Smooth muscle cell (in vitro differentiated cells): ENCODE measurements around the gene PML. TPM values are rescaled to one million over a fixed set of nuclear protein-coding genes. Genes with fewer than 3 reads are reported as not detected.
A peak's percentile ranks its signal among the peaks of the same experiment; 100 is the strongest.
"Not testable (repeated sequence)": the region's sequence is repeated elsewhere in the genome, so short reads cannot be mapped to it uniquely, and the experiment has no call there.

Source experiments
- DNase-seq: peaks from one replicate; lab custom pipeline; 2025; ENCODE audit not compliant: unreplicated experiment; lab: John Stamatoyannopoulos, UW
- H2AFZ ChIP-seq: fragments of 200-600 bp; sonication (generic); 2 replicates; pipeline ENCODE4 v1.6.0; 2016; ENCODE audit warnings: antibody characterized with exemption, low read depth, mild to moderate bottlenecking
- H3F3A ChIP-seq: fragments of 200-600 bp; sonication (generic); 2 replicates; pipeline ENCODE4 v1.6.0; 2017; ENCODE audit warnings: antibody characterized with exemption, low read depth
- H3K27ac ChIP-seq: fragments of 200-600 bp; sonication (generic); 2 replicates; pipeline ENCODE4 v1.5.1; 2016; ENCODE audit warnings: low read depth, mild to moderate bottlenecking
- H3K27me3 ChIP-seq: fragments of 200-600 bp; sonication (generic); 2 replicates; pipeline ENCODE4 v1.6.1; 2016; ENCODE audit warnings: low read depth, mild to moderate bottlenecking
- H3K36me3 ChIP-seq: fragments of 200-600 bp; sonication (generic); 2 replicates; pipeline ENCODE4 v1.5.1; 2016; ENCODE audit warnings: low read depth
- H3K4me1 ChIP-seq: fragments of 200-600 bp; sonication (generic); 2 replicates; pipeline ENCODE4 v1.5.1; 2016; ENCODE audit warnings: low read depth
- H3K4me2 ChIP-seq: fragments of 200-600 bp; sonication (generic); 2 replicates; pipeline ENCODE4 v1.6.0; 2016; ENCODE audit warnings: mild to moderate bottlenecking
- H3K4me3 ChIP-seq: fragments of 200-600 bp; sonication (generic); 2 replicates; pipeline ENCODE4 v1.5.1; 2016; ENCODE audit warnings: mild to moderate bottlenecking
- H3K79me2 ChIP-seq: fragments of 200-600 bp; sonication (generic); 2 replicates; pipeline ENCODE4 v1.6.0; 2016; ENCODE audit warnings: low read depth, mild to moderate bottlenecking
- H3K9ac ChIP-seq: fragments of 200-600 bp; sonication (generic); 2 replicates; pipeline ENCODE4 v1.6.0; 2016; ENCODE audit warnings: low read depth
- H3K9me3 ChIP-seq: fragments of 200-600 bp; sonication (generic); replicated peaks from 2 replicates; pipeline ENCODE4 v1.5.1; 2016; ENCODE audit warnings: low read depth
- H4K20me1 ChIP-seq: fragments of 200-600 bp; sonication (generic); 2 replicates; pipeline ENCODE4 v1.6.0; 2016; ENCODE audit warnings: low read depth
- WGBS: methylation state at CpG from one replicate; pipeline ENCODE4 v1.1.7; 2016; ENCODE audit warnings: low lambda C conversion rate; 5-methylcytosine and 5-hydroxymethylcytosine counted together
- polyA plus RNA-seq: library from polyadenylated mRNA; unstranded; fragments of >200 nt; fragmentation: Nextera tagmentation; extraction: Ambion mirVana; gene quantifications from 2 replicates; pipeline ENCODE4 v1.2.1, GENCODE V29; 2016
- total RNA-seq: library from RNA; depleted of rRNA; stranded (reverse); fragments of >200 nt; gene quantifications from 2 replicates; pipeline ENCODE4 v1.2.3, GENCODE V29; 2014
- TF ChIP-seq, protein P1 (sequence below): fragments of 200-600 bp; sonication (generic); IDR thresholded peaks from 2 replicates; pipeline ENCODE4 v1.5.1; 2017; ENCODE audit warnings: borderline replicate concordance, mild to moderate bottlenecking, antibody characterized with exemption; ENCODE audit not compliant: insufficient read depth, poor library complexity, severe bottlenecking

PML gene
- total and polyA plus RNA-seq, 2 experiments from 2014 or later, result 33.7 to 34.1 TPM

DNA sequence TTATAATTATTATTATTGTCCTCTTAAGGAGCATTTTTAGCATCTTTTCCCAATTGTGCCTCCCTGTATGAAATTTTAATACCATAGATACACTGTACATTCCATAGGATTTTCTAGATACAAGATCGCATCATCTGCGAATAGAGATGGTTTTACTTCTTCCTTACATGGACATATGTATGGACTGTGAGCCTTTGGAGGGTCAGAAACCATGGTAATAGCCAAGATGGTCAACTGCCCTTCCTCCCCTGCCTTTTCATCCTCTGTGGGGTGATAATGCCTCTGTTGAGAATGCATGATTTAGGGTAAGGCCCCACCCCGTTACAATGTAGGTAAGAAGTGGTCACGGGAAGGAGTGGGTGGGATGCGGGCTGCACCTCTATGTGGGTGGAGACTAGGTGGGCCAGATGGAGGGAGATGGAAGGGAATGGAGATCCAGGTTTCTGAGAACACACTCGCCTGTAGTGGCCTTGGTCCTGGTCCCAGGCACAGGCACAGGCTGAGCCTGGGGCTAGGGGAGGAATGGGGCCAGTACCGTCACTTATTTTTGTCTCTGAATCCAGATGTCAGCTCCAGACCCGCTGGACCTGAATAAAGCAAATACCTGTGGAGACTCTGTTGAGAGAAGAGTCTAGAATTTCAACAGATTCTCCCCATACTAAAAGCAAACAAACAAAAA lies 56.2 kb downstream of the PML start:
- no peaks in the 10 kb centered on the region for H3K79me2 ChIP-seq
- H3F3A ChIP-seq, result peaks cover 7% of the 10 kb centered on the region
- no peaks in the 10 kb centered on the region for H3K9me3 ChIP-seq
- H3K27me3 ChIP-seq, result no peaks in the 10 kb centered on the region
- H3K4me1 ChIP-seq, result no peaks in the 10 kb centered on the region
- TF ChIP-seq, protein P1, sequence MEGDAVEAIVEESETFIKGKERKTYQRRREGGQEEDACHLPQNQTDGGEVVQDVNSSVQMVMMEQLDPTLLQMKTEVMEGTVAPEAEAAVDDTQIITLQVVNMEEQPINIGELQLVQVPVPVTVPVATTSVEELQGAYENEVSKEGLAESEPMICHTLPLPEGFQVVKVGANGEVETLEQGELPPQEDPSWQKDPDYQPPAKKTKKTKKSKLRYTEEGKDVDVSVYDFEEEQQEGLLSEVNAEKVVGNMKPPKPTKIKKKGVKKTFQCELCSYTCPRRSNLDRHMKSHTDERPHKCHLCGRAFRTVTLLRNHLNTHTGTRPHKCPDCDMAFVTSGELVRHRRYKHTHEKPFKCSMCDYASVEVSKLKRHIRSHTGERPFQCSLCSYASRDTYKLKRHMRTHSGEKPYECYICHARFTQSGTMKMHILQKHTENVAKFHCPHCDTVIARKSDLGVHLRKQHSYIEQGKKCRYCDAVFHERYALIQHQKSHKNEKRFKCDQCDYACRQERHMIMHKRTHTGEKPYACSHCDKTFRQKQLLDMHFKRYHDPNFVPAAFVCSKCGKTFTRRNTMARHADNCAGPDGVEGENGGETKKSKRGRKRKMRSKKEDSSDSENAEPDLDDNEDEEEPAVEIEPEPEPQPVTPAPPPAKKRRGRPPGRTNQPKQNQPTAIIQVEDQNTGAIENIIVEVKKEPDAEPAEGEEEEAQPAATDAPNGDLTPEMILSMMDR, result no peak
- no peak overlapping the region for H3K4me3 ChIP-seq
- no peak for DNase-seq
- H3K36me3 ChIP-seq, result no peaks in the 10 kb centered on the region
- peak overlapping the region; percentile 36 for H3K9ac ChIP-seq
- H3K27ac ChIP-seq, result peak overlapping the region; percentile 83
- H2AFZ ChIP-seq, result no peak overlapping the region
- WGBS, result 81% methylated on average over 8 of the region's 8 CpGs
- H4K20me1 ChIP-seq, result no peaks in the 10 kb centered on the region
- H3K4me2 ChIP-seq, result peak overlapping the region; percentile 44

DNA sequence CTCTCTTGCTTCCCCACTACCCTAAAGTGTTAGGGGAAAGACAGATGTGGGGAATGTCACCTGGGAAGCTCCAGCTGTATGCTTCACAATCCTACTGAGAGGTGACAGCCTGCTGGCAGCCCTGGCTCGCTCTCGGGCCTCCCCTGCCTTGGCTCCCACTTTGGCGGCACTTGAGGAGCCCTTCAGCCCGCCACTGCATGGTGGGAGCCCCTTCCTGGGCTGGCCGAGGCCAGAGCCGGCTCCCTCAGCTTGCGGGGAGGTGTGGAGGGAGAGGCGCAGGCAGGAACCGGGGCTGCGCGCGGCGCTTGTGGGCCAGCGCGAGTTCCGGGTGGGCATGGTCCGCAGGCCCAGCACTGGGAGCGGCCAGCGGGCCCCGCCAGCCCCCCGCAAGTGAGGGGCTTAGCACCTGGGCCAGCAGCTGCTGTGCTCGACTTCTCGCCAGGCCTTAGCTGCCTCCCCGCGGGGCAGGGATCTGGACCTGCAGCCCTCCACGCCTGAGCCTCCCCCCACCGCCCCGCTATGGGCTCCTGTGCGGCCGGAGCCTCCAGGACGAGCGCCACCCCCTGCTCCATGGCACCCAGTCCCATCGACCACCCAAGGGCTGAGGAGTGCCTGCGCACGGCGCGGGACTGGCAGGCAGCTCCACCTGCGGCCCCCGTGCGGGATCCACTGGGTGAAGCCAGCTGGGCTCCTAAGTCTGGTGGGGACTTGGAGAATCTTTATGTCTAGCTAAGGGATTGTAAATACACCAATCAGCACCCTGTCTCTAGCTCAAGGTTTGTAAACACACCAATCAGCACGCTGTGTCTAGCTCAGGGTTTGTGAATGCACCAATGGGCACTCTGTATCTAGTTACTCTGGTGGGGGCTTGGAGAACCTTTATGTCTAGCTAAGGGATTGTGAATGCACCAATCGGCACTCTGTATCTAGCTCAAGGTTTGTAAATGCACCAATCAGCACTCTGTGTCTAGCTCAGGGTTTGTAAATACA lies 58.0 kb downstream of the PML start:
- not testable (repeated sequence) for DNase-seq, H3K4me3 ChIP-seq, H2AFZ ChIP-seq, H3F3A ChIP-seq, H3K9ac ChIP-seq, H3K9me3 ChIP-seq, H3K79me2 ChIP-seq, H4K20me1 ChIP-seq, H3K36me3 ChIP-seq, H3K4me1 ChIP-seq, H3K27me3 ChIP-seq
- 97% methylated on average over 41 of the region's 42 CpGs for WGBS
- H3K4me2 ChIP-seq, result peak overlapping the region; percentile 36
- peak overlapping the region; percentile 83 for H3K27ac ChIP-seq

DNA sequence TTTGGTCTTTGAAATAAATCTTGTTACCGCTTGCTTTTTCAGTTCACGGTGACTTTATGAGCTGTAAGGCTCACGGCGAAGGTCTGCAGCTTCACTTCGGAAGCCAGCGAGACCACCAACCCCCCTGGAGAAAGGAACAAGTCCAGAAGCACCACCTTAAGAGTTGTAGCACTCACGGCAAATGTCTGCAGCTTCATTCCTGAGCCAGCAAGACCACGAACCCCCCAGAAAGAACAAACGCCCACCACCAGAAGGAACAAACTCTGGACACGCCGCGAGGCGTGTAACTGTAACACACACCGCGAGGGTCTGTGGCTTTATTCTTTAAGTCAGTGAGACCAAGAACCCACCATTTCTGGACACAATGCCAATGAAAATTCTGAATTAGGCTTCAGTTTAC lies 59.0 kb downstream of the PML start:
- Histone ChIP-seq H3F3A (peaks cover 7% of the 10 kb centered on the region), H3K4me2 (peak overlapping the region; percentile 81), H3K4me3 (no peak overlapping the region), H3K27ac (no peak overlapping the region), H4K20me1 (no peaks in the 10 kb centered on the region), H3K27me3 (no peaks in the 10 kb centered on the region), H3K9ac (no peak overlapping the region), H3K79me2 (no peaks in the 10 kb centered on the region), H3K36me3 (no peaks in the 10 kb centered on the region), H3K9me3 (no peaks in the 10 kb centered on the region), H2AFZ (no peak overlapping the region), H3K4me1 (no peaks in the 10 kb centered on the region)
- WGBS, result 85% methylated on average over 15 of the region's 15 CpGs
- DNase-seq, result no peak
- TF ChIP-seq, protein P1, result no peak

DNA sequence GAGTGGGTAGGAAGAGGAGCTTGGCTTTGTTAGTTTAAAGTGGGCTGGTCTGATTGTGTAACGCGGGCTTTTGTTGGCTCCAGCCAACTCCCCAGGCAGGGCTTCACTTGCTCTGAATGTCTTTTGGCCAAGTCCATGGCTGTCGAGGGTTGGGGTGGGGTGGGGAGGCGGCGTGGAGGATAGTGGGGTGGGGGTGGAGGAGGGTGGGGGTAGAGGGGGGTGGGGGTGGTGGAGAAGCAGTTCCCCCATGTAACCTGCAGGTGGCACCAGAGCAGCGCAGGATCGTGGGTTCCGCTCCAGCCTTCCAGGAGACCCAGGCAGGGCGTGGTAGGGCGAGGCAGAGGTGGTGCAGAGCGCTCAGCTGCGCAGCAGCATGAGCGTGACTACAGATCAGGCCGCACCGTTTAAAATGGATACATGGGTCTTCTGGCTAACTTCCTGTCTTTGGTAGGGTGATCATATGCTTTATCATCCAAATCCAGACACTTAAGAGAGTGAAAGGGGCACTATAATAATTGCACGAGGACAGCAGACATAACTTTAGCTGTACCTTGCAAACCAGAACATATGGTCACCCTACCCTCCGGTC lies 59.5 kb downstream of the PML start:
- H3K9me3 ChIP-seq, result no peaks in the 10 kb centered on the region
- H3K4me1 ChIP-seq, result no peaks in the 10 kb centered on the region
- no peaks in the 10 kb centered on the region for H3K27me3 ChIP-seq
- peaks cover 7% of the 10 kb centered on the region for H3F3A ChIP-seq
- H3K79me2 ChIP-seq, result no peaks in the 10 kb centered on the region
- TF ChIP-seq, protein P1, result peak; percentile 70
- no peak overlapping the region for H3K4me3 ChIP-seq
- no peak overlapping the region for H2AFZ ChIP-seq
- no peak overlapping the region for H3K27ac ChIP-seq
- no peaks in the 10 kb centered on the region for H3K36me3 ChIP-seq
- peak overlapping the region; percentile 81 for H3K4me2 ChIP-seq
- H4K20me1 ChIP-seq, result no peaks in the 10 kb centered on the region
- no peak overlapping the region for H3K9ac ChIP-seq
- peak; percentile 22 for DNase-seq
- 32% methylated on average over 10 of the region's 17 CpGs for WGBS
